NCI-H524 (cell line): ENCODE measurements around the gene NLGN1.

Source experiments
- DNase-seq, 2 experiments: peaks; one replicate each; lab custom pipeline; 2025; lab: John Stamatoyannopoulos, UW

NLGN1 gene

DNA sequence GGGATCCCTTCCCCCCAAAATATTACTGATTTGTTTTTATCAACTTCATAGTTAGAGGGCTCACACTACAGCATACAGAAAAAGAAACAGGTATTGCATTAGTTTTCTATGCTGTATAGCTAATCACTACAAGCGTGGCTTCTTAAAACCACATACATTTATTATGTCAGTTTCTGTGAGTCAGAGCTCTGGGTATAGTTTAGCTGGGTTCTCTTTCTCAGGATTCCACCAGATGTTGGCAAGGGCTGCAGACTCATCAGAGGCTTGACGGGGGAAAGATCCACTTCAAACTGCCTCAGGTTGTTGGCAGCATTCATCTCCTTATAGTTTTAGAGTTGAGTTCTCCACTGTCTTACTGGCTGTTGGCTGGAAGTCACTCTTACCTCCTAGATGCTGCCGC, 328.0 kb downstream of the NLGN1 start:
- no peak for DNase-seq

DNA sequence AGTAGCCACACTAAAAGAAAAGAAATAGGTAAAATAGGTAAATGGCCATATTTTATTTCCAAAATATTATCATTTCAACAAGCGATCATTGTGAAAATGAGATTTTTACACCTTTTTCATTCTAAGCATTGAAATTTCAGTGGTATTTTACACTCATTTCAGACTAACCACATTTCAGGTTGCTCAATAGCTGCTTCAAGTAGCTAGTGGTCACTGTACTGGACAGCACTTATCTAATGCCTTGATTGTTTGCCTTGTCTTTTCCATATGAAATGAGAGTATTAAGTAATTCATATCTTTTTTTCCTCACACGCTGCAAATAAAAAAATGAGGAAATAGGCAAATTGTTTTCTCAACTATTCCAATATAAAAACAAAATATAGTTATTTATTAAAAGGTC, 332.8 kb downstream of the NLGN1 start:
- DNase-seq = no peak

DNA sequence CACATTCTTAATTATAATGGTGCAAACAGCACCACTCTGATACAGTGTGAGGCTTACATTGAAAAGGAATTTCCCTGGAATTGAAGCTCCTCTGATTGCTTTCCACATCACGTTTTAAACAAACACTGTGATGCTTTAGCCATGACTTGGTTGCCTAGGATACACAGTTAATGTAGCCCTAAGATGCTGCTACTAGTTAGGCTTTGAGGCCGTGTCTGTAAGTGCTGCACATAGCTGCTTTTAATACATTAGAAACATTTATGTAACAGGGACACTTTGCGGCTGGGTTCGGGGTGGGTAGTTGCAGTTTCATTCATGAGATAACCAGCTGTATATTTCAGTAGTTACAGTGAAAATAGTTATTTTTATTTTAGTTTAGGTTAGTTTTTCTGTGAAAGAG, 334.7 kb downstream of the NLGN1 start:
- peak in 1 of 2 experiments; percentile 11 for DNase-seq

DNA sequence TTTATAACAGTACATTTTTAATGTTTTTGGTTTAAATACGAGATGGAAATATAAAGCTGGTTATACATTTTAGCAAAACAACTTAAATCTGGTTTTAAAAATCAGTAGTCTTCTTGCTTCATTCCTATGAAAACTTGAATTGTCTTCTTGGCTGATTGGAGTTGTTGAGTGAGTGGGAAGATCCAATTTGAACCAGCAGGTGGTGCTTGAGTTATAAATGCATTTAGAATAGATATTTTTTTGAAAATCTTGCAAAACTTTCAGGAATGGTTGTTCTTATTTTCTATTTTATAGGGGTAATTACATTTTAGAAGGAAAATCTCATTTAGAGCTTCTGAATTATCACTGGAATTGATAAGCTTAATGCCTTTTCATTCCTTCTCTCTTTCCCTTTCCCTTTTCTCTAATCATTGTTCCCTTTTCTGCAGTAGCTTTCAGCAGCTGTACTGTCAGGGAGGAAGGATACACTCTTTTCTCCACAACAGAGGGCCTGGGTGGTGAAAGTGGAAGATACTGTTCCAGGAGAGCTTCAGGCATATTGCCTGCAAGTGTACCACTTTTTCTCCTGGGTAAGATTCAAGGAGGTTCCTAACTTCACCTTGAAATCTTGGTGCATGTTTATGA, 335.6 kb downstream of the NLGN1 start:
- peak; percentile 1 to 13 for DNase-seq

DNA sequence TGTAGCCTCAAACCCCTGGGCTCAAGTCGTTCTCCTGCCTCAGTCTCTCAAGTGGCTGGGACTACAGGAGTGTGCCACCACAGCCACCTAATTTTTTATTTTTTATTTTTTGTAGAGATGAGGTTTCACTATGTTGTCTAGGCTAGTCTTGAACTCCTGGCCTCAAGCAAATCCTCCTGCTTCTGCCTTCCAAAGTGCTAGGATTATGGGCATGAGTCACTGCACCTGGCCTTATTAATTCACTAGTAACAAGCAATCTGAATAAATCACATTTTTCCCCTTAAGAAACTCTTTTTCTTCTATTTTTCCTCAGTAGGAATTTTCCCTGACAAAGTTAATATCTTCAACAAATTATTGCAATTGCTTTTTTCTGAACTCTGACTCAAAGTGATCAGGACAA, 336.9 kb downstream of the NLGN1 start:
- DNase-seq = no peak

DNA sequence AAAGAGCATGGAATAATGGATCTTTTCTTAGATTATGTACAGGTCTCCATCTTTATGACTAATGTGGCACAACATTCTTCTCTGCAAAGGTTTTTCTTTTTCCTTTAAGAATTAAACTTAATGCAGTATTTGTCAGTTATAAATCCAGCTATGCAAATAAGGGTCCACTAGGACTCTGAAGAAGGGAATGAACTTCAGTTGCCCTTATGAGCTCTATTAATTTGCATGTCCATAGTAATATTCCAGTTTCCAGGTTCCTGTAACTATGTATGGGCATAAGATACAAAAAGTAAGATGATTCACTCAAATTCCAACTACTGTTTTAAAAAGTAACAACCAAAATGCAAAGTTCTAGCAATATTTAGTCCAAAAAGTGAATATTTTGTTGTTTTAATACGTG, 337.4 kb downstream of the NLGN1 start:
- DNase-seq = no peak

DNA sequence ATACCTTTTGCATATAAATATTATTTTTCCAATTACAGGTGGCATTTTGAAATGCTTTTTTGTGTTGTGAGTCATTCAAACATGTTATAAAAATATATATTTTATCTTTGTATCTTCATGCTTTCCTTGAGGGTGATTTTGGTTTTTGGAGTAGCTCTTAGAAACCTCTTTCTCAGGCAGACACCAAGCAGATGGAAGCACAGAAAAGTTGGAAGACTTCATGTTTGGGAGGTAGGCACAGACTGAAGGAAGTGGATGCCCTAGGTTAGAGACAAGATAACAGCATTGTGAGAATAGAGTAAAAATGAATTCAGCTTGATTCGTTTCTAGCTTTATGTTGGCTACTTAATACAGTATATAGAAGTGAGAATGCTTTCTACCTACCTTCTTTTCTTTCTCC, 338.3 kb downstream of the NLGN1 start:
- DNase-seq = no peak

DNA sequence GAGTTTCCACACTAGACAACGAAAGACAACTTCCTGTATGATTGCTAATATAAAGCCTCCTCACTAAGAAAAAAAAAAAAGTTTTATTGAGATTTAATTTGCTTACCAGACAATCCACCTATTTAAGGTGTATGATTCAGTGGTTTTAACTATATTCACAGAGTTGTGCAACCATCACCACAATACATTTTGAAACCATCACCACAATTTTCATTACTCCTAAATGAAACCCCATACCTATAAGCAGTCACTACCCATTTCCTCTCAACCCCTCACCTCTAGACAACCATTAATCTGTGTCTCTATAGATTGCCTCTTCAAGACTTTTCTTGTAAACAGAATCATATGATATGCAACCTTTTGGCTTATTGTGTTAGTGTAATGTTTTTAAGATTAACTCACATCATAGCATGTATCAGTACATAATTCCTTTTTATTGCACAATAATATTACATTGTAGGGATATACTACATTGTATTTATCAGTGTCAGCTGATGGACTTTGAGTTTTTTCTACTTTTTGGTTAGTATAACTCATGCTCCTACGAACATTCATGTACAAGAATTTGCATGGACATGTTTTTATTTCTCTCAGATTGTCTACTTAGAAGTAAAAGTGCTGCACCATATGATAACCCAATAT, 339.7 kb downstream of the NLGN1 start:
- no peak for DNase-seq

DNA sequence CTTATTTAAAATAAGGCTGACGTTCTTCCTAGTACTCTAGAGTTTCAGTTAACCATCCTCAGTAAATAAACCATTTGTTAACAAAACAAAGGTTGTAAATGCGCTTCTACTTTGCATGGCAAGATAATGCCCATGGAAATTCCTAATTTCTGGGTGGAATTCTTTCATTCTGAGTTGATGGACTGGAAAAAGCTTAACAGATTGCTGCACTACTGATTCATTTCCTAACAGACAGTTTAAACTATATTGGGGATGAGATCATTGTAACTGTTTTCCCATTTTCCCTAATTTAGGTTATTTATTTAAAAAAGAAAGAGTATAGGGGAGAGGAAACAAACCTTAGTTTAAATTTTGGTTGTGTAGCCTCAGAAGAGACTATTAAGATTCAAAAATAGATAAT, 342.2 kb downstream of the NLGN1 start:
- no peak for DNase-seq

DNA sequence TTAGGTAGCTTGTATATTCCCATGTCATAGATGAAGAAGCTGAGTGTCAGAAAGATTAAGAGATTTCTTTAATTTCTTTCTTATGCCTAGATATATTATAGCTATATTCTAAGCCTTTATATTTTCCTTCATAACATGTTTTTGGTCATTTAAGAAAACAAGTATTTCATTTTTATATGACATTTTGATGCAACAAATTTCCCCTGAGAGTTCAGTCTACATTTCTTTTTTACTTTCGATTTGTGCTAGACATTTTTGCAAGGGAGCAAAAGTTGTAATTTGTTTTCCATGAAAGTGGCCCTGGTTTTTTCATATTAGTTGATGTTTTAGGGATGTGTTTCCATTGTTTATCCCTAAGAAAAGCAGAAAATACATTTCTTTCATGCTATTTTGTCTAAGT, 344.9 kb downstream of the NLGN1 start:
- no peak for DNase-seq

DNA sequence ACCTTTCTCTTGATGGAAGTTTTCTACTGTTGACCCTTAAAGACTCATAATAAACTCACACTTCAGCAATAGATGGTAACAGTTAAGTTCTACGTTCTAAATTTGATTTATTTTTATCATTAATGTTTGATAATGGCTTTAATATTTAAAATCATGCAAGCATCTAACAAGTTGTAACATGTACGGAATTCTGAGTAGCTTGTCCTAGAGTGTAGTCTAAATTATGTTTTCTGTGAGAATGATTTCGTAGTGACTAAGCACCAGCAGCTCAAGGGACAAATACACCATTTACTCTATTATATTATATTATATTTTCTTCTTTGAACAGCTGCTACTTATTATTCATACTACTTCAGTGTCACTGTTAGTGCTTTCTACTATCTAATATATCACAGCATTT, 345.6 kb downstream of the NLGN1 start:
- no peak for DNase-seq

DNA sequence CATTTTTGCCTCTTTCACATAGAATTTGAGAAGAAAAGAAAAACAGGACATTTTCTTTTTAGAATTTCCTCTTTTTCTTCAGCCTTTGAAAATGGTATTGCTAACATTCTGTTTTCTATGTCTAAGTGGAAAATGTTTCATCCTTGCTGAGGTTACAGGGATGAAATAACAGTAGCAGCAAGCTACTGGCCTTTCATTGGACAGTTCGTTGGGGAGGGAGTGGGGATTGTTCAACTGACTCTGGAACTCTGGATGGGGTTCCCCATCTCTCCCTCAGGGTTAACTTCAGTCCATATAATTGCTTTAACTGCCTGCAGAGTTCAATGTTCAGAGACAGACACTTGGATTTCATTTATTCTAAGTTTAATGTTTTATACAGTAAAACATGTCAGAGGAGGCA, 346.0 kb downstream of the NLGN1 start:
- no peak for DNase-seq

DNA sequence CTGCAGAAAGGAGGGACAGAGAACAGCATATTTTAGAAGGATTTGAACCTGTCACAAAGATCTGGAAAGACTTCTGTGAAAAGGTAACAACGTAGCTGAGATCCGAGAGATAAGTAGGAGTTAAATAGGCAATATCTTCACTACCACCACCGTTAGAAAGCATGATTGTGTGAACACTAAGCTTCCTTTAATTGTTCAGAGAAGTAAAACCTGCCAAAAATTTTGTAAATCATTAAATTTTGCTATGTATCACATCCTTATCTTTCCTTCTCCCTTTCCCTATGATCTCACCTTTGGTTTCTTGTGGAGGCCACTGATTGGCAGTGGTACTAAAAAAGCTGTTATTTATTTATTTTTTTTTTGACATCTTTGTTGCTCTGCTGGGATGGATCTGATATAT, 346.9 kb downstream of the NLGN1 start:
- no peak for DNase-seq

DNA sequence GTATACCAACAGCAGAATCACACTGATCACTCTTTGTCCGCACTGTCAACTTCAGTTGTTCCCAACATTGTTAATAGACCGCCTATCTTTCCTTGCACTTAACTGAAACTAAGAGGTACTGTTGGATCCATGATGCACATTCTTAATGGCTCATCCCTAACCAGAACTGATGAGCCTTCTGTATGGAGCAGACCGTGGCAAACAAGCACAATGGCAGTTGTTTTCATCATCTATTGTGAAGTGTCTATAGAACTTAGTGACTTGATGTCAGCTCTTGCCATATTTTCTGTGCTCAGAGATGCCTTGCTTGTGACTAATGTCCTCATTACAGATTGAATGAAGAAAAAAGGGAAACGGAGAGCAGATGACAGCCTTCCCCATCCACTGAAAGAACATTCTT, 347.4 kb downstream of the NLGN1 start:
- DNase-seq = no peak

DNA sequence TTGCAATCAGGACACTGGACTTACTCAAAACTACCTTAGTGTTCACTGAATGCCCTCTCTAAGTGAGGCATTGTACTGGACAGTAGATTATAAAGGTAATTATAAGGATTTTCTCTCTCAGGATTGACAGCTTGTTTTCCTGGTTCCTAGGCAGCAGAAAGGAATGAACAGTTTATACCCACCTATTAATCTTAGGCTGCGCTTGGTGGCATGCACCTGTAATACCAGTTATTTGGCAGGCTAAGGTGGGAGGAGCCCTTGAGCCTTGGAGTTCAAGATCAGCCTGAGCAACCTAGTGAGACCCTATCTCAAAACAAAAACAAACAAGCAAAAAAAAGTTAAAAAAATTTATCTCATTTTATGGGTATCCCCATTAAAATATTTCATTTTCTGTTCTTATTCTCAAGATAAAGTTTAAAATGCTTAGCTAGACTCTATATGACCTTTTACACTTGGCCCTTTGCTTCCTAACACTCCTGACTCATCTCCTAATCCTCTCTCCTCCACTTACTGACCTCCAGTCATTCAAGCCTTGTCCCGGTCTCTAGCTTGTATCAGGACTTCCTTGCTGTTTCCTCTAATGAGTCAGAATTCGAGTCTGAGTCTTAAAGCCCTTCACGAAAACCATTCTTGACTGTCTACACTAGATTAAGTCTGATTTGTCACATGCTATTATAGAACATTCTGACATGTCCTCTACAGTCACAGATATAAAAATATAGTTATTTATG, 348.6 kb downstream of the NLGN1 start:
- no peak for DNase-seq

DNA sequence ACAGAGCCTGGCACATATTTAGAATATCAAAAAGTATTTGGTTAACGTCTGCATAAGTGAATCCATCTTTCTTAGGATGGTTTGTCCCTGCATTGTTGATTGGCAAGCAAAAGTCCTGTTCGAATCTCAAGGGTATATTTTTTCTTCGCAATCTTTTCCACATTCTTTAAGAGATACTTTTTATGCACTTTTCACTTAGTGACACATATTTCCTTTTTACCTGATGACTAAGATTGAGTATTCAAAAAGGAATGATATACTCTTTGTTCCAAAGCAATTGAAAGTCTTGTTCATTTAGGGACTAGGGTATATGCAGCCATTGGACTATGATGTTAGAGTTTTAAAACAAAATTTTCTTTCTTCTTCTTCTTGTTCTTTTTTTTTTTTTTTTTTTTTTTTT, 349.9 kb downstream of the NLGN1 start:
- DNase-seq = no peak

DNA sequence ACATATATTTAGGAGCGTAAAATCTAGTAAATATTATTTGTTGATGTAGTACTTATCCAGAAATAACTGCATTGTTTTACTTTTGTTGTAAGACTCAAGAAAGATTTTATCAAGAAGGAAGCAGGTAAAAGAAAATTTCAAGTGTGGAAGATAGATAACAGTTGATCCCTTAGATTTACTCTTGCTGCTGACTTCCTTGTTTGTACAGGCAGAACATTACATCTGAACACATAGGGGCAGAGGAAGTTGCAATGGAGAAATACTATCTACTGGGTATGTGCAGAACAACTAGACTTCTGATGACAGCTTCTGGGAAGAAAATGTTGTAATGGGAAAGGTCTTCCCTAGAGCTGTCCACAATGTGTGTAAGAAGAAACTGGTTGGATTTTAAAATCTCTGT, 350.6 kb downstream of the NLGN1 start:
- DNase-seq = no peak

DNA sequence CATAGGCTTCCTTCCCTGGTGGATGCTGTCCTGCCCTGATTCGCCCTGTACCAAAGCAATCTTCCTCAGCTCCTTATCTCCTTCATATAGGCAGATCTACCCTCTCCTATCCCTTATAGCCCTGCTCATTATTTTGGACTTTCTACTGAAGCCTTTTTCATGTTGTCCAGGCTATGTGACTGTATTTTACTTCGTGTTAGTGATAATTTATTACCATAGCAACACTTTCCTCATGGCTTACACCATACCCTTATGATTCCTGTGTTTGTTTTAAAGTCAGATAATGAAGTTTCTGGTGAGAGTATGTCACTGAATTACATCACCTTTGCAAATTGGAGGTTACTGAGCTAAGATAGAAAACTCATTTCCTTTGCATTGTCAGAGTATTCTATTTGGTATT, 352.6 kb downstream of the NLGN1 start:
- no peak for DNase-seq

DNA sequence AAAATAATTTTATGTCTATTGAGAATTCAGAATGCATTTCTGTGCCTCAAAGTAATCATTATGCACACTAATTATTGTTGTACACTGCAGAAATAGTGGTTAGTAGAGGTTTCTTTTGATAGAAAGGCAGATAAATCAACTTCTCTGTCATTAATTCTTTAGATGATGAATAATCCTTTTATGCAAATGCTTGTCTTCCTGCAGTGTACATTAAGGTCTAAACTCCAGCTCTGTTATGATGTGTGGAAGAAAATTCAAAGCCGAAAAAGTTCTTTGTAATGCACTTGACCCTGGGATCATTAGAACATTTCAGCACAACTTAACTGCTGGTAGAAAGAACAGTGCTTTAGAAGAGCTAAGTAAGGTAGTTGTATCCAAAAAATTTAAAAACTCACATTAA, 353.0 kb downstream of the NLGN1 start:
- DNase-seq = no peak

DNA sequence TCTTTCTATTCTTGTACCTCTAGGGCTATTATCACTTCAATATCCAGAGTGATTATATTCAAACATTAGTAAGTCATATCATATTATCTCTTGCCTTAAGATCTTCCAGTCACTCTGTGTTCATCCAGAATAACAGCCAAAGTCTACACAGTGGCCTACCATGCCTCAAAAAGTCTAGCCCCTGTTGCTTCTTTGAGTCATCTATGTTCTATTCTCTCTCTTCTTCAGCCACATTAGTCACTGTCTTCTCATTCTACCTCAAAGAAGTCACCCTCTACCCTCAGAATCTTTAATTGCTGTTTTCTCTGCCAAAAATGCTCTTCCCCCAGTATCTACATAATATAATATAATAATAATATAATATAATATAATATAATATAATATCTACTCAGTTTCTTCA, 356.0 kb downstream of the NLGN1 start:
- DNase-seq = no peak

DNA sequence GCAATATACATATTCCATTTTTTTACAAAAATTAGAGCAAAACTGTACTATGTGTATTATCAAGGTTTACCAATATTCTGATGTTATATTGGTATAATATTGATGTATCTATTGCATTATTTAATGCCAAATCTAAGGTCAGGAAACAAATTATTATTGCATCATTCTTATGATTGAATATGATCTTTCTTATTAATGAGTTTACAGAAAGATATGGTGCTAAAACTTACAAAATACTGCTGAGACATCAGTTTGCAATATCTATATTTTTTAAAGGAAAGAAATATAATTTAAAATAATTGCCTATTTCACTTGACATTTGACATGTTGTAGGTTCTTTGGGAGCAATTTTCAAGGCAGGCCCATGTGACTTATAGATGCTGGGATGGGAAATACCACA, 357.6 kb downstream of the NLGN1 start:
- no peak for DNase-seq

DNA sequence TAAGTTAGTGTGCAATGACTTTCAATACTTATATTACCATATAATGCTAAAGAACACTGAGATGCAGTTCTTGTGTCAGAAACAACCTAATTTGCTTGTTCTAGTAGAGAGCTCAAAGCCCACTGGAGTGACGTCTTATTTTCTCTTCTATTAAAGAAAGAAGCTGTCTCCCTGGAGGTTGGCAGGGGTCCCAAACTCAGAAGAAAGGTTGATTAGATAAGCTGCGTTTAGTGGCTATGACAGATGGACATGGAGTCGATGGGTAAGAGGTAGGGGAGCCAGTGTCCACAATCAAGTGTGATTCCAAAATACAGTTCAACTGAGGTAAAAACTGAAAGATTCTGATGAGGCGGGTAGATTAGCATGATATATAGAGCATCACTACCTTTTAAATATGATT, 363.6 kb downstream of the NLGN1 start:
- DNase-seq = peak; percentile 30 to 64

DNA sequence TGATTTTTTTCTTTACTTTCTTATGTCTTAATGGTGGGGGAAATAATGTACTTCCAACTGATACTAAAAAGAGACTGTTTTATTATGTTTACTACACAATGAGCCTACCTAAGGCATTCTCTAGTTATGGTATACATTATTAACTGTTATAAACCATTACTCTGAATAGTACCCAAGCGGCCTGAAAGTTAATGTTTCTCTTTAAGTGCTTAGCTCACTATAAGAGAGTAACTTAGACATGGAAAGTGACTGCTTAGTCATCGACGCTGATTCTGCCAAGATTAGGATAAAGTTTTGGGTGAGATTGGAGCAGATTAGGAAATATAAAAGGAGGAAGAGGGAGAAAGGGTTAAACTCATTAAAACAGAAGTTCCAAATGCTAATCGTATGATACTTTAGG, 365.0 kb downstream of the NLGN1 start:
- DNase-seq = no peak

DNA sequence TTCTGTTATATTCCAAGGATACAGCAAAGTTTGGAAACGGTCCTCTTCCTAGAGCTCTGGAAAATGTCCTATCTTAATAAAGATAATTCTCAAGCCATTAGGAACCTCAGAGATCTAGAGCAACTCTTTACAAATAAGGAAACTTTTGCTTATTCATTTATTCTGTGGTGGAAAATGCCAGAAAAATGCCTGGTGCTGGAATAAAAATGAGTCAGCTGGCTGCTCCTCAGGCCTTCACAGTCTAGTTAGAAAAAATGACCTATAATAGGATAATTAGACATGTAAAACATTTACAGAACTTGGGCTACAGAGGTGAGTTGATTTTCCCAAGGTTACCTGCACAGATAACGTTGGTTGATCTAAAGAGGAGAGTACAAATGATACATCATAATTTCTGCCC, 372.5 kb downstream of the NLGN1 start:
- DNase-seq = no peak
